Kidney (tissue), 14 donors: ENCODE results near the gene NAV1. TPM values are rescaled to one million over a fixed set of nuclear protein-coding genes. Genes with fewer than 3 reads are reported as not detected.

Experiments
- DNase-seq, 5 donors: peaks; one replicate each; pipeline ENCODE4 v3.0.0-alpha.2; 2013 to 2020
- FAIRE-seq: peaks from 2 replicates; lab custom pipeline; 2012; peaks lifted over from hg19 to GRCh38; lab: Jason Lieb, UNC
- H3K27ac ChIP-seq, 2 donors: one replicate each; pipeline ENCODE4 v1.7.0; 2013; ENCODE audit warnings: low read depth in 2 of 2, low read length in 2 of 2, inconsistent platforms in 1 of 2
- H3K27me3 ChIP-seq: one replicate; pipeline ENCODE4 v1.7.1; 2013; ENCODE audit warnings: low read length, inconsistent platforms; ENCODE audit not compliant: control insufficient read depth, insufficient read depth
- H3K36me3 ChIP-seq, 3 donors: one replicate each; pipeline versions ENCODE4 v1.7.0 to v1.7.1; 2013; ENCODE audit warnings: low read length in 3 of 3, control low read depth in 1 of 3, inconsistent platforms in 1 of 3; ENCODE audit not compliant: insufficient read depth in 3 of 3, control insufficient read depth in 2 of 3
- H3K4me1 ChIP-seq, 3 donors: one replicate each; pipeline versions ENCODE4 v1.7.0 to v1.7.1; 2013; ENCODE audit warnings: low read length in 3 of 3, inconsistent platforms in 1 of 3, low read depth in 1 of 3; ENCODE audit not compliant: control insufficient read depth in 2 of 3, insufficient read depth in 2 of 3
- H3K4me3 ChIP-seq, 3 donors: one replicate each; pipeline versions ENCODE4 v1.7.0 to v1.8.1; 2013; ENCODE audit warnings: low read length in 3 of 3, control low read depth in 1 of 3, inconsistent platforms in 1 of 3
- H3K9ac ChIP-seq, 3 donors: one replicate each; pipeline versions ENCODE4 v1.7.0 to v1.7.1; 2013; ENCODE audit warnings: low read length in 3 of 3, control low read depth in 1 of 3, inconsistent platforms in 1 of 3
- H3K9me3 ChIP-seq, 3 donors: one replicate each; pipeline versions ENCODE4 v1.7.0 to v1.7.1; 2013; ENCODE audit warnings: low read length in 3 of 3, control low read depth in 1 of 3, inconsistent platforms in 1 of 3; ENCODE audit not compliant: control insufficient read depth in 2 of 3, insufficient read depth in 1 of 3
- intact Hi-C: fragments of 100-400 bp; cut with DNase I; formaldehyde crosslinking; loops from one replicate; pipeline ENCODE4 v1.11.1; 2022
- polyA plus RNA-seq: library from polyadenylated mRNA; stranded (reverse); fragments of 350-450 nt; fragmentation: Illumina TruSeq; extraction: RNeasy Lipid Tissue Mini Kit (QIAGEN cat#74804); gene quantifications from one replicate; pipeline ENCODE4 v1.2.3, GENCODE V29; 2014; ENCODE audit warnings: low read depth, low replicate concordance; ENCODE audit not compliant: insufficient read depth
- total RNA-seq: library from RNA; stranded (reverse); fragmentation: NEBNext Ultra II Directional; extraction: Animal tissue kit (Norgen Biotek cat#: 25700); gene quantifications from one replicate; pipeline ENCODE4 v1.2.1, GENCODE V29; 2021
- TF ChIP-seq, protein P1 (sequence below): IDR thresholded peaks from 3 replicates; pipeline ENCODE4 v1.5.1; 2012; ENCODE audit warnings: mild to moderate bottlenecking, moderate library complexity, borderline replicate concordance; ENCODE audit not compliant: insufficient read depth; ENCODE audit errors: extremely low read depth
- donor health status: control.
- donor health status: control.
- donor health status: control.
- donor health status: control.
- donor health status: control.
- donor health status: DM: yes; HTN: yes; CAD: no.
- donor health status: Normal renal cell carcinoma (clear cell type).

NAV1 gene
- total and polyA plus RNA-seq, 2 donors from 2014 or later: 1.7 to 23.0 TPM

DNA sequence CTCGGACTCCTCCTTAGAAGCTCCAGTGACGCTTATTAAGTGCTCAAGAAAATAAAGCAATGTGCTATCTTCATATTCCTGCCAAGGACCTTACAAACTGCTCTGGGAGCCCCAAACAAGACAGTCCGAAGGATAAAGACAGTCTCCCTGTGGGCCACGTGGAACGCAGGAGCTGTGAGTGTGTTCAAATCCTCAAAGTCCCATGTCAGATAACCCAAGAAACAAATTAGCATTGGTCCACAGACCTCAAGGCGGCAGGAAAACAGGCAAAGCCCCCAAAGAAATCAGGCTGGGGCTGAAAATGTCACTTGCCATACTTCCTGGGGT, 3.0 kb upstream of the NAV1 start:
- TF ChIP-seq, protein P1, sequence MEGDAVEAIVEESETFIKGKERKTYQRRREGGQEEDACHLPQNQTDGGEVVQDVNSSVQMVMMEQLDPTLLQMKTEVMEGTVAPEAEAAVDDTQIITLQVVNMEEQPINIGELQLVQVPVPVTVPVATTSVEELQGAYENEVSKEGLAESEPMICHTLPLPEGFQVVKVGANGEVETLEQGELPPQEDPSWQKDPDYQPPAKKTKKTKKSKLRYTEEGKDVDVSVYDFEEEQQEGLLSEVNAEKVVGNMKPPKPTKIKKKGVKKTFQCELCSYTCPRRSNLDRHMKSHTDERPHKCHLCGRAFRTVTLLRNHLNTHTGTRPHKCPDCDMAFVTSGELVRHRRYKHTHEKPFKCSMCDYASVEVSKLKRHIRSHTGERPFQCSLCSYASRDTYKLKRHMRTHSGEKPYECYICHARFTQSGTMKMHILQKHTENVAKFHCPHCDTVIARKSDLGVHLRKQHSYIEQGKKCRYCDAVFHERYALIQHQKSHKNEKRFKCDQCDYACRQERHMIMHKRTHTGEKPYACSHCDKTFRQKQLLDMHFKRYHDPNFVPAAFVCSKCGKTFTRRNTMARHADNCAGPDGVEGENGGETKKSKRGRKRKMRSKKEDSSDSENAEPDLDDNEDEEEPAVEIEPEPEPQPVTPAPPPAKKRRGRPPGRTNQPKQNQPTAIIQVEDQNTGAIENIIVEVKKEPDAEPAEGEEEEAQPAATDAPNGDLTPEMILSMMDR: no peak
- FAIRE-seq: no peak
- no peaks in the 10 kb centered on the region for H3K36me3 ChIP-seq
- no peak overlapping the region for H3K4me3 ChIP-seq
- H3K27ac ChIP-seq: peak overlapping the region in 1 of 2 donors; percentile 24
- DNase-seq: no peak
- H3K4me1 ChIP-seq: peaks cover 0 to 8% (median 0%) of the 10 kb centered on the region in 3 donors
- H3K27me3 ChIP-seq: no peaks in the 10 kb centered on the region
- intact Hi-C loops: no loop called here
- H3K9me3 ChIP-seq: no peaks in the 10 kb centered on the region
- no peak overlapping the region for H3K9ac ChIP-seq

DNA sequence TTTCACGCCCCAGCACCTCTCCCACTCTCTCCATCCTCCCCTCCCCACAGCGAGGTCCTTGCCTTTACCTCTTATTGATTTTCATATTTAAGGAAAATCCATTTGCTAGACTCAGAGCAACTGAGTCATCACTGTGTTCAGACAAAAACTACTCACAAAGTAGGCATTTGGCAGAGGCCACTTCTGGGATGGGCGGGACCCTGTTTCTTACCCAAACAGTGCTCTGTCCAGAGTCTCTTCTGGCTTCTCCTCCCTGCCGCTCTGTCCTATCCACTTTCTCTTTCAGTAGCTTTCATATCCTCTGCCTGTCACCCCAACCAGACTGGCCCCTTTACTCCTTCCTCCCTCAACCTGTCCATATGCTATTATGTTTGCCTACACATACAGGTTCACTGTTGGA, 2.4 kb upstream of the NAV1 start:
- no peak for FAIRE-seq
- Histone ChIP-seq H3K4me3 (no peak overlapping the region), H3K9me3 (no peaks in the 10 kb centered on the region), H3K27ac (no peak overlapping the region), H3K36me3 (no peaks in the 10 kb centered on the region), H3K4me1 (peaks cover 0 to 8% (median 0%) of the 10 kb centered on the region in 3 donors), H3K9ac (no peak overlapping the region), H3K27me3 (no peaks in the 10 kb centered on the region)
- TF ChIP-seq, protein P1: no peak
- DNase-seq: no peak
- intact Hi-C loops: no loop called here

DNA sequence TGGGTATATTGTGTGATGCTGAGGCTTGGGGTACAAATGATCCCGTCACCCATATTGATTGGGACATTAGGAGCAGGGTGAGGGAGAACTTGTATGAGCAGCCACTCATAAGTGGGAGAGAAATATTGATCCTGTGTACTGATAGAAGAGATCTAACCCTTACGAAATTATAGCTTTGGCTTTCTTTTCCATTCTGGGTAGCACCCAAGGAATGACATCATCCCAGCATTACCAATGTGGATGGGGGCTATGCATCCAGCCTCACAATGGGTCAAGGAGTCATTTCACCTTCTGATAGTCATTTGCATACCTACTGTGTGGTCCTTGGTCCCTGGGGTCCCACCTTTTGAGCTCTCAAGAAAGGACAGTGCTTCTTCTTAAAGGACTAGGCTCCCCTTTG, 1.9 kb upstream of the NAV1 start:
- Histone ChIP-seq H3K9me3 (no peaks in the 10 kb centered on the region), H3K4me1 (peaks cover 0 to 8% (median 0%) of the 10 kb centered on the region in 3 donors), H3K27me3 (no peaks in the 10 kb centered on the region), H3K36me3 (no peaks in the 10 kb centered on the region), H3K9ac (no peak overlapping the region), H3K27ac (no peak overlapping the region), H3K4me3 (no peak overlapping the region)
- FAIRE-seq (no peak), DNase-seq (no peak)
- TF ChIP-seq, protein P1: no peak
- intact Hi-C loops: no loop called here

GRCh38 chr1:201537467-201537866, 1.5 kb upstream of the NAV1 start:
- FAIRE-seq: no peak
- H3K9me3 ChIP-seq: no peaks in the 10 kb centered on the region
- peaks cover 0 to 8% (median 0%) of the 10 kb centered on the region in 3 donors for H3K4me1 ChIP-seq
- H3K27me3 ChIP-seq: no peaks in the 10 kb centered on the region
- peak overlapping the region in 1 of 2 donors; percentile 16 for H3K27ac ChIP-seq
- intact Hi-C loops: no loop called here
- no peak for DNase-seq
- no peaks in the 10 kb centered on the region for H3K36me3 ChIP-seq
- H3K9ac ChIP-seq: no peak overlapping the region
- TF ChIP-seq, protein P1: no peak
- no peak overlapping the region for H3K4me3 ChIP-seq
